IMR-90 (cell line): ENCODE measurements around the gene HDGF. TPM values are rescaled to one million over a fixed set of nuclear protein-coding genes. Genes with fewer than 3 reads are reported as not detected.

ENCODE experiments used
- ATAC-seq: fragments of 200-7000 bp; cut with Tn5 transposase; 2 replicates; pipeline ENCODE4 v1.9.1; 2020; ENCODE audit warnings: low read depth, mild to moderate bottlenecking, moderate library complexity
- BruUV-seq: library from RNA; stranded (reverse); fragments of 400-500 nt; replicated peaks from 2 replicates; lab custom pipeline; 2021; lab: Mats Ljungman, UMichigan
- CTCF ChIA-PET: fragments of 300-600 bp; formaldehyde crosslinking; extraction: SDS; loops from one replicate; lab custom pipeline; 2021; ENCODE audit warnings: antibody characterized with exemption; lab: Yijun Ruan, JAX
- POLR2A ChIA-PET: fragments of 300-600 bp; sonication (Branson Sonifier 250); formaldehyde crosslinking; loops from one replicate; lab custom pipeline; 2022; ENCODE audit warnings: antibody characterized with exemption; ENCODE audit not compliant: unreplicated experiment; lab: Charles Lee
- DNase-seq: peaks from one replicate; pipeline ENCODE4 v3.0.0; 2013
- H2AFZ ChIP-seq: replicated peaks from 2 replicates; pipeline ENCODE3; 2013; ENCODE audit warnings: low read length, mild to moderate bottlenecking; ENCODE audit not compliant: poor library complexity
- H2AK5ac ChIP-seq: 2 replicates; pipeline ENCODE4 v1.6.1; 2013; ENCODE audit warnings: low read depth, low read length, inconsistent platforms
- H2AK9ac ChIP-seq: replicated peaks from 2 replicates; pipeline ENCODE3; 2013; ENCODE audit warnings: mild to moderate bottlenecking, low read depth, low read length, moderate library complexity; ENCODE audit not compliant: poor library complexity
- H2BK120ac ChIP-seq: 2 replicates; pipeline ENCODE4 v1.6.1; 2013; ENCODE audit warnings: low read depth, low read length, inconsistent platforms
- H2BK15ac ChIP-seq: 3 replicates; pipeline ENCODE4 v1.6.1; 2013; ENCODE audit warnings: low read depth, low read length, inconsistent platforms
- H2BK20ac ChIP-seq: 2 replicates; pipeline ENCODE4 v1.6.1; 2013; ENCODE audit warnings: low read depth, mild to moderate bottlenecking, inconsistent platforms, low read length, moderate library complexity
- H2BK5ac ChIP-seq: 2 replicates; pipeline ENCODE4 v1.6.1; 2013; ENCODE audit warnings: mild to moderate bottlenecking, low read depth, low read length, inconsistent platforms; ENCODE audit not compliant: poor library complexity, severe bottlenecking
- H3K14ac ChIP-seq: replicated peaks from 2 replicates; pipeline ENCODE4 v1.6.1; 2013; ENCODE audit warnings: low read depth, low read length, inconsistent platforms
- H3K18ac ChIP-seq: 2 replicates; pipeline ENCODE4 v1.6.1; 2013; ENCODE audit warnings: low read depth, low read length, control low read depth
- H3K23ac ChIP-seq: 2 replicates; pipeline ENCODE4 v1.6.1; 2013; ENCODE audit warnings: low read depth, low read length, inconsistent platforms
- H3K27ac ChIP-seq: 2 replicates; pipeline ENCODE4 v1.5.1; 2013; ENCODE audit warnings: mild to moderate bottlenecking, control low read depth, low read length; ENCODE audit not compliant: insufficient read depth
- H3K27me3 ChIP-seq: 2 replicates; pipeline ENCODE4 v1.6.1; 2013; ENCODE audit warnings: low read length; ENCODE audit not compliant: control insufficient read depth, insufficient read depth
- H3K36me3 ChIP-seq: 2 replicates; pipeline ENCODE4 v1.6.1; 2013; ENCODE audit warnings: low read length, mixed read lengths; ENCODE audit not compliant: control insufficient read depth, insufficient read depth
- H3K4ac ChIP-seq: 2 replicates; pipeline ENCODE4 v1.6.1; 2013; ENCODE audit warnings: low read depth, low read length, inconsistent platforms
- H3K4me1 ChIP-seq: 2 replicates; pipeline ENCODE4 v1.6.1; 2013; ENCODE audit warnings: low read length, mixed read lengths; ENCODE audit not compliant: control insufficient read depth, insufficient read depth
- H3K4me2 ChIP-seq: 2 replicates; pipeline ENCODE4 v1.6.1; 2013; ENCODE audit warnings: low read depth, mild to moderate bottlenecking, control low read depth, low read length, moderate library complexity
- H3K4me3 ChIP-seq: 2 replicates; pipeline ENCODE4 v1.5.1; 2013; ENCODE audit warnings: low read depth, mild to moderate bottlenecking, control low read depth, low read length, moderate library complexity; ENCODE audit not compliant: insufficient read depth
- H3K56ac ChIP-seq: 2 replicates; pipeline ENCODE4 v1.6.1; 2013; ENCODE audit warnings: low read length, inconsistent platforms; ENCODE audit not compliant: insufficient read depth; ENCODE audit errors: extremely low read depth
- H3K79me1 ChIP-seq, 2 experiments: 2 replicates each; pipeline ENCODE4 v1.6.1; 2013; ENCODE audit warnings: low read length in 2 of 2, inconsistent platforms in 1 of 2, low read depth in 1 of 2
- H3K9ac ChIP-seq: 2 replicates; pipeline ENCODE4 v1.6.1; 2013; ENCODE audit warnings: low read depth, low read length, control low read depth
- H3K9me1 ChIP-seq: 2 replicates; pipeline ENCODE4 v1.6.1; 2013; ENCODE audit warnings: low read length, inconsistent platforms; ENCODE audit not compliant: insufficient read depth
- H3K9me3 ChIP-seq: 2 replicates; pipeline ENCODE4 v1.6.1; 2013; ENCODE audit warnings: low read length; ENCODE audit not compliant: control insufficient read depth, insufficient read depth
- H4K20me1 ChIP-seq: 2 replicates; pipeline ENCODE4 v1.6.1; 2013; ENCODE audit warnings: low read length, inconsistent platforms; ENCODE audit not compliant: insufficient read depth
- H4K5ac ChIP-seq: 2 replicates; pipeline ENCODE4 v1.6.1; 2013; ENCODE audit warnings: mild to moderate bottlenecking, low read depth, low read length, control low read depth
- H4K8ac ChIP-seq, 2 experiments: 2 replicates each; pipeline ENCODE4 v1.6.1; 2013; ENCODE audit warnings: low read depth in 2 of 2, low read length in 2 of 2, control low read depth in 1 of 2, inconsistent platforms in 1 of 2
- H4K91ac ChIP-seq: 2 replicates; pipeline ENCODE4 v1.6.1; 2013; ENCODE audit warnings: low read depth, low read length, inconsistent platforms; ENCODE audit not compliant: insufficient read depth
- BHLHE40 ChIP-seq: fragments of 150-350 bp; IDR thresholded peaks from 2 replicates; pipeline ENCODE4 v1.6.1; 2016; ENCODE audit warnings: mild to moderate bottlenecking, low read depth, low read length
- CHD1 ChIP-seq: IDR thresholded peaks from 2 replicates; pipeline ENCODE4 v1.6.1; 2012; ENCODE audit warnings: low read depth, low read length, improper control_type of control experiment
- CTCF ChIP-seq: conservative IDR thresholded peaks from 2 replicates; pipeline ENCODE4 v1.5.1; 2012; ENCODE audit warnings: mild to moderate bottlenecking, low read depth, low read length, improper control_type of control experiment
- ELK1 ChIP-seq: fragments of 150-350 bp; IDR thresholded peaks from 2 replicates; pipeline ENCODE4 v1.6.1; 2016; ENCODE audit warnings: low read depth, mild to moderate bottlenecking, low read length, moderate library complexity, borderline replicate concordance
- MAFK ChIP-seq: IDR thresholded peaks from 2 replicates; pipeline ENCODE4 v1.6.1; 2012; ENCODE audit warnings: low read depth, low read length, improper control_type of control experiment
- MAZ ChIP-seq: IDR thresholded peaks from 2 replicates; pipeline ENCODE4 v1.6.1; 2012; ENCODE audit warnings: low read depth, mild to moderate bottlenecking, low read length, improper control_type of control experiment, moderate library complexity, borderline replicate concordance
- MXI1 ChIP-seq: IDR thresholded peaks from 2 replicates; pipeline ENCODE4 v1.6.1; 2012; ENCODE audit warnings: low read depth, mild to moderate bottlenecking, low read length, moderate library complexity, borderline replicate concordance
- NFE2L2 ChIP-seq: fragments of 150-350 bp; IDR thresholded peaks from 2 replicates; pipeline ENCODE4 v1.6.1; 2016; ENCODE audit warnings: low read depth, mild to moderate bottlenecking, low read length
- POLR2A ChIP-seq: IDR thresholded peaks from 2 replicates; pipeline ENCODE4 v1.6.1; 2012; ENCODE audit warnings: mild to moderate bottlenecking, low read depth, low read length
- RFX5 ChIP-seq: IDR thresholded peaks from 2 replicates; pipeline ENCODE4 v1.8.0; 2012; ENCODE audit warnings: low read depth, mild to moderate bottlenecking, low read length, moderate library complexity
- SMC3 ChIP-seq: fragments of 150-350 bp; IDR thresholded peaks from 2 replicates; pipeline ENCODE4 v1.6.1; 2016; ENCODE audit warnings: low read depth, mild to moderate bottlenecking, antibody characterized with exemption, low read length, moderate library complexity
- USF2 ChIP-seq: fragments of 150-350 bp; IDR thresholded peaks from 2 replicates; pipeline ENCODE4 v1.6.1; 2017; ENCODE audit warnings: mild to moderate bottlenecking, antibody characterized with exemption, low read length, low read depth
- WGBS, 2 experiments: methylation state at CpG; one replicate each; pipeline versions ENCODE4 v1.1.5 to v1.1.7; 2013; ENCODE audit warnings: missing lambda C conversion rate in 2 of 2; ENCODE audit not compliant: insufficient read length in 1 of 2; ENCODE audit errors: extremely low coverage in 2 of 2; 5-methylcytosine and 5-hydroxymethylcytosine counted together
- dilution Hi-C: fragments of 300-500 bp; cut with HindIII; formaldehyde crosslinking; loops from one replicate; pipeline ENCODE4 v1.14.3; 2018; ENCODE audit warnings: low sequenced_read_pairs; ENCODE audit not compliant: unreplicated experiment
- in situ Hi-C: fragments of 300-500 bp; cut with MboI; formaldehyde crosslinking; loops from 3 replicates; pipeline ENCODE4 v1.14.3; 2019; ENCODE audit warnings: low sequenced_read_pairs, inconsistent platforms, mixed read lengths
- intact Hi-C: fragments of 100-400 bp; cut with micrococcal nuclease; formaldehyde crosslinking; loops from 2 replicates; pipeline ENCODE4 v1.10.0; 2022
- polyA plus RNA-seq, 3 experiments: library from polyadenylated mRNA; depleted of rRNA; stranded (reverse); fragments of >200 nt; gene quantifications; 2 replicates each; pipeline ENCODE4 v1.2.3, GENCODE V29; 2012; ENCODE audit warnings: low replicate concordance in 1 of 3
- total RNA-seq: library from RNA; depleted of rRNA; stranded (reverse); fragments of >200 nt; gene quantifications from 2 replicates; pipeline ENCODE4 v1.2.3, GENCODE V29; 2012

Gene HDGF
- total and polyA plus RNA-seq, 2 of the 4 experiments (the other 2 are of a cell fraction), result 94.6 to 123 TPM

GRCh38 chr1:156795787-156796186 is 44.3 kb upstream of the HDGF start:
- Histone ChIP-seq H3K27me3 (no peaks in the 10 kb centered on the region), H4K91ac (no peak overlapping the region), H2AFZ (no peak overlapping the region), H3K4me1 (peaks cover 2% of the 10 kb centered on the region; the same call in 1 of the 2 replicates), H3K4me2 (no peak overlapping the region), H2BK20ac (no peak overlapping the region), H4K5ac (no peak overlapping the region), H2BK120ac (no peak overlapping the region), H3K9ac (no peak overlapping the region), H2BK15ac (no peak overlapping the region), H2AK5ac (no peak overlapping the region), H4K20me1 (peaks cover 35% of the 10 kb centered on the region), H3K36me3 (peaks cover 58% of the 10 kb centered on the region), H3K9me3 (no peaks in the 10 kb centered on the region), H4K8ac (no peak overlapping the region), H2AK9ac (no peak overlapping the region), H2BK5ac (no peak overlapping the region), H3K4ac (no peak overlapping the region), H3K4me3 (no peak overlapping the region), H3K14ac (no peak overlapping the region), H3K79me1 (peaks cover 0 to 16% of the 10 kb centered on the region in 2 experiments; a peak in 2 of 4 replicates), H3K56ac (no peak overlapping the region), H3K9me1 (no peaks in the 10 kb centered on the region), H3K23ac (no peak overlapping the region), H3K27ac (no peak overlapping the region), H3K18ac (no peak overlapping the region)
- DNase-seq, result no peak
- no TSS peak for BruUV-seq
- no CpG with 5 or more reads among the region's 7 CpGs for WGBS, 2 experiments
- TF ChIP-seq NFE2L2, result no peak
- no peak for TF ChIP-seq MAFK
- no peak for TF ChIP-seq BHLHE40
- no peak for TF ChIP-seq ELK1
- TF ChIP-seq SMC3, result no peak
- no peak for TF ChIP-seq MAZ
- no peak for TF ChIP-seq CTCF
- no peak for TF ChIP-seq CHD1
- no peak for TF ChIP-seq MXI1
- TF ChIP-seq RFX5, result no peak
- no peak for TF ChIP-seq POLR2A
- no peak for TF ChIP-seq USF2
- dilution Hi-C loops (no loop called here), intact Hi-C loops (loop anchor here (5.0 kb wide), 1 partner anchor 127 kb away; the partner anchor contains the start of gene LRRC71), in situ Hi-C loops (no loop called here)
- CTCF ChIA-PET, result interaction anchor here (0.7 to 1.9 kb wide), 2 partner anchors 64 to 94 kb away, joined by 3 to 5 read pairs; no protein-coding TSS in a partner anchor
- ATAC-seq, result no peak
- POLR2A ChIA-PET, result interaction anchor here (0.5 kb wide), 1 partner anchor 67 kb away, joined by 3 read pairs; no protein-coding TSS in a partner anchor
